ENCODE data around the gene PXYLP1.

The PXYLP1 gene

DNA sequence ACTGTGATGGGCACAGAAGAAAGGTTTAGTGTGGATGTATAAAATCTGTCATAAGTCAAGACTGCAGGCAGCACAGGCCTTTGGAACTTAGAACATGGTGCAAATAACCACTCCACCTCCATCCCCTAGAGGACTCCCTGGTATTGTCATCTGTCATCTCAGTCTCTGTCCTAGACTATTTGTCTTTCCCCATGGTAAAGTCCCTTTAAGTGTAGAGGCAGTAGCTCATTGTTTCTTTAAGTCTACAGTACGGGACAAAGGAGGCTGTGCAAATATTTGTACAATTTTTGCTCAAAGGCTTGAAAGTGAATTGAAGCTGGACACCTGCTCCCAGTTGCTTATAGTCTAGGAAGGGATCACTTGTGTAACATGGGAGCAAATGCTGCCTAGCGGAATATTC is 3.2 kb upstream of the PXYLP1 start:
- no peak for DNase-seq (ENCODE audit: low read depth, low spot score)

DNA sequence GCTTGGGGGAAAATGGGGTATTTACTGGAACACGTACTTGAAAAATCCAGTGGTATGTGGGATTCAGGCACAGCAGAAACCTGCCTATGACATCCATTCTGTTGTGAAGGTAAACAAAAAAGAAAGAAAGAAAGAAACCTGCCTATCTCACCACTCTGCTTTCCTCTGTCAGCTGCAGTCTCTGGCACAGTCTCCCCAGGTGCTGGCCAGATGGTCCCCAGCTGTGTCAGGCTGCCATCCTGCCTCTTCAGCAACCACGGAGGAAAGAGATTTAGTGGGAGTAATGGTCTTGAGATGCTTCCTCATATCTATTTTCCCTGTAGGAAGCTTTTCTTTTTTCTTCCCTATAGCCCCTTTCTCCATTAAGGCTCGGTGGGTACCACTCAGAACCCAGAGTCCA is 2.5 kb upstream of the PXYLP1 start:
- DNase-seq (ENCODE audit: low read depth, low spot score), result no peak

DNA sequence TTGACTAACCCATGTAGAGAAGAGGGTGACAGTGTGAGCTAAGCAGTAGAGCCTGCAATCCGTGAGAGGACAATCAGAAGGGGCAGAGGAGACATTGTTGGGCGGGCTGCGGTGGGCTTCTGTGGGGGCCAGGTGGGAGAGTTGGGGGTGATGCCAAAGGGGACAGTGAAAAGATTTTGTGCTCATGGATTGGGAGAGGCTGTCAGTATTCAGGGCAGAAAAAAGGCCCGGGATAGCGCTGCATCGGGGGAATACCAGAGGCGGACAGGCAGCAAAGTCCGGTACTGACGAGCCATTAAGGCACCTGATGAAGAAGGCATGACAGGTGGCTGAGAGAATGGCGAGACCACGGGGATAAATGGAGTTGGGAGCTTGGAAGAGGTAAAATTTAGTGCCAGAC is 1.3 kb upstream of the PXYLP1 start:
- DNase-seq (ENCODE audit: low read depth, low spot score), result no peak

GRCh38 chr3:141231952-141232823 is 563 bp downstream of the PXYLP1 start:
- DNase-seq (ENCODE audit: low read depth, low spot score), result peak; percentile 52

GRCh38 chr3:141233457-141234161 is 2.0 kb downstream of the PXYLP1 start:
- no peak for DNase-seq (ENCODE audit: low read depth, low spot score)

DNA sequence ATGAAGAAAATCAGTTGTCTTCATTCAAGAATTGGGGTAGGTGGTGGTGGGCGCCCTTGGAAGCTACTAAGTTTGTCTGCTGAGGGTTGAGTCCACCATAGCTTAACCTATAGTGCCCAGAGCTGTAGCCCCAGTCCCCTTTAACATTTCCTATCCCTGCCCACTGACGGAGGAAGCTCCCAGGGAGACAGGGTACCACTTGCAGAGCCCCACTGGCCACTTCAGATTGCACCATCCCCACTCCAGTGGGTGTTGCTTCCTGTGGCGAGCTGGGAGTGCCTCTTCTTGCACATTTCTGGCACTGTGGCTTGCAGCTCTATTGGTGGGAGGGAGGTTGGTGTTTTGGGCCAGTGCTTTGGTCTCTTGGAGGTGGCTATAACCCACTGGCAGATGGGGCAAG is 2.7 kb downstream of the PXYLP1 start:
- no peak for DNase-seq (ENCODE audit: low read depth, low spot score)

- no peak for DNase-seq (ENCODE audit: low read depth, low spot score)
Observed at GRCh38 chr3:141235661-141236171, 4.1 kb downstream of the PXYLP1 start.

DNA sequence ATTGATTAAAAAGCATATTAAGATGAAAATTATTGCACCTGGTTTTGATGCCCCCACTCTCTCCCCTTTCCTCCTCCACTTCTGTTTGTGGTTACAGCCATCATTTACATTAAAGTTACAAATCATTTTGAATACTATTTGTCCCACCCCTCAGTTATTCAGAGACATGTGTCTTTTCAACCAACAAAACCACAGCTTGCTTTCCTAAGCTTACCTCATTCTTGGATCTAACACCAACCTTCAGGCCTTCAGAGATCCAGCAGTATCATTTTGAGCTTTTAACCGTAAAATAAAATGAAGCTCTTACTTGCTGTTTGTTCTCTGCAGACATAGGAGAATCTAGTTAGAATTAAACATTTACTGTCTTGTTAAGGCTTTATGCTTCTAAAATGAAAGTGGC is 4.7 kb downstream of the PXYLP1 start:
- no peak for DNase-seq (ENCODE audit: low read depth, low spot score)

GRCh38 chr3:141237701-141238521 is 6.3 kb downstream of the PXYLP1 start:
- DNase-seq (ENCODE audit: low read depth, low spot score), result no peak

DNA sequence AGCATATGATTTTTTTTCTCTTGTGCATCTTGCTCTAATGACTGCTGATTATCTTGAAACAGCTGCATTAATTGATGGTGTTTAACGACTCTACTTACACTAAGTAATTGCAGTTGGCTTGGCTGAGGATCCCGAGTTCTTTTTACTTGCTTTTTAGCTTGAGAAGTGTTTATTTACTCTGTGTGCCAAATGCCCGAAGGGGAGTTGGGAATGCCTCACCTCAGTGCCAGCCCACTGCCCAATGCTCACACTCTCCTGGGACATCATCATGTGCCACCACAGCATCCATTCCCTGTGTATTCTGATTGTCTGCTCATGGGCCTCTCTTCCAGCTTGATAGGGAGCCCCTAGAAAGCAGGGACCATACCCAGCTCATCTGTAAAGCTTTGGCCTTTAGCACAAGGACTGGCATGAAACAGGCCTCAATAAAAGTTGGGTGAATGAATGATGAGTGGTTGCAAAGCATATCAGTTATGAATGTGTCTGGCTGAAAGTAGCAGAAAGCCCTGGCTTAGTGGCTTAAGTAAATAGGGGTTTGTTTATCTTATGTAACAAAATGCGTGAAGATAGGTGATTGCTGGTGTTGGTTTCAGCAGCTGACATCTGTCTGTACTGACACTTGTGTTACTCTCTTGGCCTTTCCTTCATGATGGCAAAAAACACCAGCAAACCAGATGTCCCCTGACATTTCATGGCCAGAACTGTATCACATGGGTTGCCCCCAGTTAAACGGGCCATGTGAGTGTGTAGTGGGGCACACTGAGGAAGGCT is 8.1 kb downstream of the PXYLP1 start:
- no peak for DNase-seq (ENCODE audit: low read depth, low spot score)

GRCh38 chr3:141240286-141240685 is 8.7 kb downstream of the PXYLP1 start:
- DNase-seq (ENCODE audit: low read depth, low spot score), result no peak

GRCh38 chr3:141240687-141241615 is 9.3 kb downstream of the PXYLP1 start:
- no peak for DNase-seq (ENCODE audit: low read depth, low spot score)

- no peak for DNase-seq (ENCODE audit: low read depth, low spot score)
Observed at GRCh38 chr3:141241616-141242376, 10.2 kb downstream of the PXYLP1 start.

- DNase-seq (ENCODE audit: low read depth, low spot score), result no peak
Observed at GRCh38 chr3:141242377-141243092, 10.9 kb downstream of the PXYLP1 start.

DNA sequence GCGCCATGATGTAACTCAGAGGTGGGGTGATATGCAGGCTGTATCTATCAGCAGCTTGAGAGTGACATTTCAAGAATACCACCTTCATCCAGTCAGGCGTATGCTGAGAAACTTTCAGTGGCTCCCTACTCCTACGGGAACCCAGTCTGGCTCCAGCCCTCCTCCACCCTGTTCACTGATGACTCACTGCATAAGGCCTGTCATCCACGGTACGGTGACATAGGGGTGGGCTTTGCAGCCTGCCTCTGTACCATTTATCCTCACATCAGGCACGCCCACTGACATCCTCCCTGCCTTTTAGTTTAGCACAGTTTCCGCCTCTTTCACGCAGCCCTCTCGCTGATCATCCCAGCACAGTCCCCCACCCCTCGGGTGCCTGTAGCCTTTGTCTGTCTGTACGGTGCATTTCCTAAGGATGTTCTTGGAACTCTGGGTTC is 11.7 kb downstream of the PXYLP1 start:
- peak; percentile 28 for DNase-seq (ENCODE audit: low read depth, low spot score)

DNA sequence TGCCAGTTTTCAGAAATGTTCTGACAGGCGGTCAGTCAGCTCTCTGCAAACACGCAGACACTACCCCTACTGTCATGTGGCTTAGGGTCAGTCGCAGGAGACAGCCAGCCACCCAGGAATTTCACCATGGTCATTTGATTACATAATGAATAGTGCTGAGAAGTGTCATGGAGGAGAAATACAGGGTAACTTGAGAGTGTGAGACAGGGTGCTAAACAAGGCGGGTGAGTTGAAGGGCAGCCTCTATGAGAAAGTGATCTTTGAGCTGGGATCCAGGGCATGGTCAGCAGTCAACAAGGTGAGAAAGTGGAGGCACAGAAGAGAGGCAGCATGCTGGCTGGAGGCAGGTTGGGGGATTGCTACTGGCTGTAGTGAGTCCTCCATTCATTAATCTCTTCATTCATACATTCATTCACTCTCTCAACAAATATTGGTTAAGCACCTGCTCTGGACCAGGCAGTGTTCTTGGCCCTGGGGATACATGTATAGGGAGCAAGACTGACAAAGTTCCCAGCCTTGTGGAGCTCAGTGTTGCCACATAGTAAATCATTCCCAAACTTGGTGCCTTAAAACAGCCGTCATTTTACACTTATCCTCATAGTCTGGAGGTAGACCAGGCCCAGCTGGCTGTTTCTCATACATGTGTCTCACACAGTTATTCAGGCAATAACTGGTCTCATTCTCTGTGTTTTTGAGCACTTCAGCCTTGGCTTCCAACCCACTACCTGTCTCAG is 14.8 kb downstream of the PXYLP1 start:
- no peak for DNase-seq (ENCODE audit: low read depth, low spot score)

GRCh38 chr3:141246958-141247301 is 15.3 kb downstream of the PXYLP1 start:
- no peak for DNase-seq (ENCODE audit: low read depth, low spot score)

GRCh38 chr3:141248064-141248463 is 16.4 kb downstream of the PXYLP1 start:
- no peak for DNase-seq (ENCODE audit: low read depth, low spot score)
